Measurements from ENCODE around the gene UBAP1L. TPM values are rescaled to one million over a fixed set of nuclear protein-coding genes. Genes with fewer than 3 reads are reported as not detected.
A peak's percentile ranks its signal among the peaks of the same experiment; 100 is the strongest.
"Not testable (repeated sequence)": the region's sequence is repeated elsewhere in the genome, so short reads cannot be mapped to it uniquely, and the experiment has no call there.

Gene UBAP1L
- total RNA-seq, 1 donor: 3.3 TPM

DNA sequence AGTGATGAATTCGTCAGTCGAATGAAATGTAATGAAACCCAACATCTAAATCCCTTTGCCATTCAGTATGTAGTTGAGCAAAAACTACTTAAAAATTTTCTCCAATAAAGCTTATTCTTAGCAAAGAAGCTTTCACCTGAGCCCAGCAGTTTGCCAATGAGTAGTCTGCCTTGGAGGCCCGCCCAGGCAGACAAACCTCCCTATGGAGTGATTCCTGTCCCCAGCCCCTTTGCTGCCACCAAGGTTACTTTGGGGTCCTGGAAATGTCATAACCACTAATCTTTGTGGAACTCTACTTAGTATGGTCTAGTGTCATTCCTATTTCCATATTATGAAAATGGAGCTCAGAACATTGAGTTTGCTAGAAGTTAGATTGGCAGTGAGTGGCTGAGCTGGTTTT is 12.1 kb downstream of the UBAP1L start:
- peaks cover 53% of the 10 kb centered on the region for H3K36me3 ChIP-seq (ENCODE audit: insufficient read depth, low read length)
- no peak overlapping the region for H2AFZ ChIP-seq (ENCODE audit: low read length)
- peak; percentile 52 for DNase-seq (ENCODE audit: insufficient read length, low spot score, missing footprints)
- no peak overlapping the region for H3K27ac ChIP-seq (ENCODE audit: low read depth, low read length)
- no peaks in the 10 kb centered on the region for H4K20me1 ChIP-seq (ENCODE audit: insufficient read depth, low read length)
- no peaks in the 10 kb centered on the region for H3K4me1 ChIP-seq (ENCODE audit: insufficient read depth, low read length)
- no peaks in the 10 kb centered on the region for H3K9me3 ChIP-seq (ENCODE audit: low read depth, low read length)
- H3K79me2 ChIP-seq (ENCODE audit: insufficient read depth, low read length): no peaks in the 10 kb centered on the region
- no peaks in the 10 kb centered on the region for H3K27me3 ChIP-seq (ENCODE audit: insufficient read depth, low read length)
- TF ChIP-seq, protein P1, sequence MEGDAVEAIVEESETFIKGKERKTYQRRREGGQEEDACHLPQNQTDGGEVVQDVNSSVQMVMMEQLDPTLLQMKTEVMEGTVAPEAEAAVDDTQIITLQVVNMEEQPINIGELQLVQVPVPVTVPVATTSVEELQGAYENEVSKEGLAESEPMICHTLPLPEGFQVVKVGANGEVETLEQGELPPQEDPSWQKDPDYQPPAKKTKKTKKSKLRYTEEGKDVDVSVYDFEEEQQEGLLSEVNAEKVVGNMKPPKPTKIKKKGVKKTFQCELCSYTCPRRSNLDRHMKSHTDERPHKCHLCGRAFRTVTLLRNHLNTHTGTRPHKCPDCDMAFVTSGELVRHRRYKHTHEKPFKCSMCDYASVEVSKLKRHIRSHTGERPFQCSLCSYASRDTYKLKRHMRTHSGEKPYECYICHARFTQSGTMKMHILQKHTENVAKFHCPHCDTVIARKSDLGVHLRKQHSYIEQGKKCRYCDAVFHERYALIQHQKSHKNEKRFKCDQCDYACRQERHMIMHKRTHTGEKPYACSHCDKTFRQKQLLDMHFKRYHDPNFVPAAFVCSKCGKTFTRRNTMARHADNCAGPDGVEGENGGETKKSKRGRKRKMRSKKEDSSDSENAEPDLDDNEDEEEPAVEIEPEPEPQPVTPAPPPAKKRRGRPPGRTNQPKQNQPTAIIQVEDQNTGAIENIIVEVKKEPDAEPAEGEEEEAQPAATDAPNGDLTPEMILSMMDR (IDR thresholded peaks at IDR 0.05; ENCODE audit: extremely low read depth, low read depth, low read length): no peak
- H3K4me3 ChIP-seq (ENCODE audit: insufficient read depth, low read length): no peak overlapping the region
- no peak overlapping the region for H3K4me2 ChIP-seq (ENCODE audit: insufficient read depth, low read length)

DNA sequence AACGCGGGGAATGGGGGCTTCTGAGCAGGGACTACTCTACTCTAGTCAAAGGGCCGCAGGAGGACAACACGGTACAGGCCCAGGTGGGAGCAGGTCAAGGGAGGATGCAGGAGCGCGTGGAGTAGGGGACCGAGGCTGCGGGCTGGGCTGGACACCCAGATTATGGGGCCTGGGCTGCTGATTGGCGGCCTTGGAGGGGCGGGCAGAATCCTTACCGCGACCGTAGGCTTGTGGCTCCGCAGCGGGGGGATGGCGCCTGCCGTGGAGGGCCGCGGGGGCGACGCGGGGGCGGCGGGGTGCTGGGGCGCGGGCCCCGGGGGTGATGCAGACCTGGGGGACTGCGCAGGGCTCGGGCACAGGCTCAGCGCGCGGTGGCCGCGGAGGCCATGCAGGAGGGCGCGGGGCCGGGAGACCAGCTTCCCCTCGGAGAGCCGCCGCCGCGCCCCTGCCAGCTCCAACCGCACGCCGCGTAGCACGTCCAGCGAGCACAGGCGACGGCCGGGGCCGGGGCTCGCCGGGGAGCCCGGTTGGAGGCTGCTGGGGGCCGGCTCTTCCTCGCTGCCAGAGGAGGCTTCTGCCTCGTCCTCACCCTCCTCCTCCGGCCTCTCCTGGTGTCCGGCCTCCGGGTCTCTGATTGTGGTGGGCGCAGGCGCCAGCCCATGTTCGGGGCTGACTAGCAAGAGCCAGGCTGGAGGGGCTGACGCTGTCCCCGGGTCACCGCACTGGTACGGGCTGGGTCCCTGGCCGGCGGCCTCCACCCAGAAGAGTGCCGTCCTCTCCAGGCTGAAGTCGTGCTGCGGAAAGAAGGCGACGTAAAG is 12.9 kb downstream of the UBAP1L start:
- no peaks in the 10 kb centered on the region for H3K79me2 ChIP-seq (ENCODE audit: insufficient read depth, low read length)
- H3K4me2 ChIP-seq (ENCODE audit: insufficient read depth, low read length): no peak overlapping the region
- no peak overlapping the region for H3K27ac ChIP-seq (ENCODE audit: low read depth, low read length)
- DNase-seq (ENCODE audit: insufficient read length, low spot score, missing footprints): no peak
- no peaks in the 10 kb centered on the region for H3K27me3 ChIP-seq (ENCODE audit: insufficient read depth, low read length)
- H2AFZ ChIP-seq (ENCODE audit: low read length): no peak overlapping the region
- no peaks in the 10 kb centered on the region for H4K20me1 ChIP-seq (ENCODE audit: insufficient read depth, low read length)
- no peaks in the 10 kb centered on the region for H3K4me1 ChIP-seq (ENCODE audit: insufficient read depth, low read length)
- no peaks in the 10 kb centered on the region for H3K9me3 ChIP-seq (ENCODE audit: low read depth, low read length)
- peaks cover 58% of the 10 kb centered on the region for H3K36me3 ChIP-seq (ENCODE audit: insufficient read depth, low read length)
- no peak overlapping the region for H3K4me3 ChIP-seq (ENCODE audit: insufficient read depth, low read length)
- TF ChIP-seq, protein P1 (IDR thresholded peaks at IDR 0.05; ENCODE audit: extremely low read depth, low read depth, low read length): no peak

DNA sequence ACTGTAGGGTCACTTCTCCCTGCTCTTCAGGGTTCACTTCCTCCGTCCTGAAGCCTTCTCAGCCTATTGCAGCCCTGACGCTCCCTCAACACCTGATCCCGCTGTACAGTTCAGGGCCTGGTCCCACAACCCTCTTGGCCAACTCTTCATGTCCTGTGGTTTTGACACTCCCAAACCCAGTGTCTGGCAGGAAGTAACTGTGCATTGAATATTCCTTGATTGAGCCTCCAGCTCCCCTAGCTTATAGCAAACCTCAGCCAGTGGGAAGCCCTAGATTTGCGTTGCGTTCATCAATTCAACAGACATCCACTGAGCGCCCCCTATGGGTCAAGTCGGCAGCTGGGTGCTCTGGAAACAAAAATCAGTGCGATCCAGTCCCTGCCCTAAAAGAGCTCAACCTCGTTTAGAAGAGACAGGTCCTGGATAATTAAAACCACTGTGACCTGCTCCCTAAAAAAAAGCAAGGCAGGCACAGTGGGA is 13.5 kb downstream of the UBAP1L start:
- no peak overlapping the region for H3K4me2 ChIP-seq (ENCODE audit: insufficient read depth, low read length)

DNA sequence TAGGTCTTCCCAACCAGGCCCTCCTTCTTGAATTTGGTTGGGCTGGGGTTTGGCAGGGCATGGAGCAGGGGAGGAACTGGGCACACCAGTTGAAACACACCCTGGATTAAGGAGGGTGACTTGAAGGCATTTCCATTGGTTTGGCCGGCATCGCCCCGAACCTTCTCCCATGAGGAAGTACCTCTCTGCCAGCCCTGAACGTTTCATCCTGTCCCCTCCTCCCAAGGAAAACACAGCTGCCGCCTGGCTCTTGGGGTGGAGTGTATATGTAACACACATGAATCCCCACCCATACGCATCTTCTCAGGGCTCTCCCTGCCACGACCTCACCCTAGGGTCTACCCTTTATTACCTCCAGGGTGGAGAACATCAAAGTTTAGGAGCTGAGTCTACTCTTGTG is 14.6 kb downstream of the UBAP1L start:
- H3K9me3 ChIP-seq (ENCODE audit: low read depth, low read length): no peaks in the 10 kb centered on the region
- H3K36me3 ChIP-seq (ENCODE audit: insufficient read depth, low read length): peaks cover 43% of the 10 kb centered on the region
- no peaks in the 10 kb centered on the region for H4K20me1 ChIP-seq (ENCODE audit: insufficient read depth, low read length)
- no peak overlapping the region for H3K27ac ChIP-seq (ENCODE audit: low read depth, low read length)
- H3K27me3 ChIP-seq (ENCODE audit: insufficient read depth, low read length): no peaks in the 10 kb centered on the region
- TF ChIP-seq, protein P1 (IDR thresholded peaks at IDR 0.05; ENCODE audit: extremely low read depth, low read depth, low read length): no peak
- H3K4me1 ChIP-seq (ENCODE audit: insufficient read depth, low read length): no peaks in the 10 kb centered on the region
- H3K4me3 ChIP-seq (ENCODE audit: insufficient read depth, low read length): no peak overlapping the region
- H2AFZ ChIP-seq (ENCODE audit: low read length): no peak overlapping the region
- no peak overlapping the region for H3K4me2 ChIP-seq (ENCODE audit: insufficient read depth, low read length)
- H3K79me2 ChIP-seq (ENCODE audit: insufficient read depth, low read length): no peaks in the 10 kb centered on the region
- no peak for DNase-seq (ENCODE audit: insufficient read length, low spot score, missing footprints)

More for the DNA sequence above, 13.5 kb downstream of the UBAP1L start:
- Histone ChIP-seq H3K4me3 (ENCODE audit: insufficient read depth, low read length) (no peak overlapping the region), H3K9me3 (ENCODE audit: low read depth, low read length) (no peaks in the 10 kb centered on the region), H3K36me3 (ENCODE audit: insufficient read depth, low read length) (peaks cover 53% of the 10 kb centered on the region), H4K20me1 (ENCODE audit: insufficient read depth, low read length) (no peaks in the 10 kb centered on the region), H2AFZ (ENCODE audit: low read length) (no peak overlapping the region), H3K79me2 (ENCODE audit: insufficient read depth, low read length) (no peaks in the 10 kb centered on the region), H3K27ac (ENCODE audit: low read depth, low read length) (no peak overlapping the region), H3K27me3 (ENCODE audit: insufficient read depth, low read length) (no peaks in the 10 kb centered on the region), H3K4me1 (ENCODE audit: insufficient read depth, low read length) (no peaks in the 10 kb centered on the region)
- peak; percentile 94 for DNase-seq (ENCODE audit: insufficient read length, low spot score, missing footprints)
- TF ChIP-seq, protein P1 (IDR thresholded peaks at IDR 0.05; ENCODE audit: extremely low read depth, low read depth, low read length): peak; percentile 88

DNA sequence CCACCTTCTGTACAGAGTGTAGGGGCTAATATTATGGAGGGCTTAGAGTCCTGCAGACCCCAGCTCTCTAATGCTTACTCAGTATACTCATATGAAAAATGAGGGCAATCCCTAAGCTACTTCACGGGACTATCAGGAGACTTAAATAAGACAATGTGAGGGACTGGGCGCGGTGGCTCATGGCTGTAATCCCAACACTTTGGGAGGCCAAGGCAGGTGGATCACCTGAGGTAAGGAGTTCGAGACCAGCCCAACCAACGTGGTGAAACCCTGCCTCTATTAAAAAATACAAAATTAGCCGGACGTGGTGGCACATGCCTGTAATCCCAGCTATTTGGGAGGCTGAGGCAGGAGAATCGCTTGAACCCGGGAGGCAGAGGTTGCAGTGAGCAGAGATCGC is 15.2 kb downstream of the UBAP1L start:
- H3K36me3 ChIP-seq (ENCODE audit: insufficient read depth, low read length): peaks cover 41% of the 10 kb centered on the region
- DNase-seq (ENCODE audit: insufficient read length, low spot score, missing footprints); H3K27ac ChIP-seq (ENCODE audit: low read depth, low read length): not testable (repeated sequence)

More for the DNA sequence above, 15.2 kb downstream of the UBAP1L start:
- H3K9me3 ChIP-seq (ENCODE audit: low read depth, low read length); H3K79me2 ChIP-seq (ENCODE audit: insufficient read depth, low read length); H3K4me2 ChIP-seq (ENCODE audit: insufficient read depth, low read length); H2AFZ ChIP-seq (ENCODE audit: low read length); H3K27me3 ChIP-seq (ENCODE audit: insufficient read depth, low read length); H3K4me3 ChIP-seq (ENCODE audit: insufficient read depth, low read length); H4K20me1 ChIP-seq (ENCODE audit: insufficient read depth, low read length); H3K4me1 ChIP-seq (ENCODE audit: insufficient read depth, low read length): not testable (repeated sequence)

Data from osteoblast (primary cell).